ENCODE results near the gene HIPK3. TPM values are rescaled to one million over a fixed set of nuclear protein-coding genes. Genes with fewer than 3 reads are reported as not detected.

The HIPK3 gene
- total and polyA plus RNA-seq, 8 donors = 8.8 to 75.2 (median 45.3) TPM

DNA sequence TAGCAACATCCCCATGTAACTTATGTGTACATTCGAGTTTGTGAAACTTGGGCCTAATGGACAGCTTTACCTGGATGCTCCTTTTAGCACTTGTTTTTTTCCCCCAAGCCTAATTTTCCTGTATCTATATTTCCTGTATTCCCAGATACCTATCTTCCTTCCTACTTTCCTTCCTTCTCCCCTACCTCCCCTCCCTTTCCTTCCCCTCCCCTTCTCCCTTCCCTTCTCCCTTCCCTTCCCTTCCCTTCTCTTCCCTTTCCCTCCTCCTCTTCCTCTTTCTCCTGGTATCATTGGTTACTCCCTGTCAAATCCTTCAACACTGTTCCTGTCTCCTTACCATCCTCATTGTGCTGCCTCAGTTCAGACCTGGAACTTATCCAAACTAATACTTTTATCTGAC is 111.8 kb downstream of the HIPK3 start:
- WGBS, 2 donors = 88 to 94% methylated on average over 1 of the region's 1 CpG
- Histone ChIP-seq H3K27me3 (no peaks in the 10 kb centered on the region), H3K36me3 (no peaks in the 10 kb centered on the region), H3K4me3 (no peak overlapping the region), H3K27ac (no peak overlapping the region), H3K9me3 (no peaks in the 10 kb centered on the region), H3K4me1 (no peaks in the 10 kb centered on the region)
- intact Hi-C loops (cut with DNase I) = loop anchor here (10.0 kb wide), 4 partner anchors 316 to 476 kb away; no protein-coding TSS in a partner anchor
- DNase-seq (no peak), FAIRE-seq (no peak), ATAC-seq (no peak)
- no peak for TF ChIP-seq CTCF (IDR thresholded peaks at IDR 0.05)

DNA sequence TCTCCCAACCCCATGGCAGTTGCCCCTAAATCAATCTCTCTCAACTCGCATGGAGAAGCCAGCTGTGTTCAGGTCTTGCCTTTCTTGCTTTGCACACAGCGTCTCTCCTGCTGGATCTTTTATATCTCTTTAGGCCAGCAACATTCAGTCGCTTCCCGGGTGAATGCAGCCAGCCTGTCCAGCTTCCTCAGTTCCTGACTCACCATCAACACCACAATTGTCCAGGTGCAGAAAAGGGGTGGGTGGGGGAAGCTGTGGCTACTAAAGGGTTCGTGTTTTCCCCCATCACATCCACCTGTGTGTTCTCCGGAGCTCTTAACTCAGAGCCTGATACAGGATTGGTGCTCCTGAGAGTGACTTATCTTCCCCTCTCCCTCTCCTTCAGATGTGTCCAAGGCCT is 116.5 kb downstream of the HIPK3 start:
- DNase-seq = no peak
- no peak for TF ChIP-seq CTCF (IDR thresholded peaks at IDR 0.05)
- no peak overlapping the region for H3K27ac ChIP-seq
- peaks cover 0 to 3% (median 0%) of the 10 kb centered on the region in 3 donors for H3K4me1 ChIP-seq
- no peaks in the 10 kb centered on the region for H3K36me3 ChIP-seq
- no peak for FAIRE-seq
- ATAC-seq = no peak
- WGBS, 2 donors = 67 to 73% methylated on average over 6 of the region's 6 CpGs
- H3K9me3 ChIP-seq = no peaks in the 10 kb centered on the region
- no peak overlapping the region for H3K4me3 ChIP-seq
- H3K27me3 ChIP-seq = peaks cover 0 to 3% (median 0%) of the 10 kb centered on the region in 4 donors
- intact Hi-C loops (cut with DNase I) = no loop called here

GRCh38 chr11:33375236-33375635 is 118.1 kb downstream of the HIPK3 start:
- ATAC-seq (no peak), FAIRE-seq (no peak), DNase-seq (no peak)
- TF ChIP-seq CTCF (IDR thresholded peaks at IDR 0.05) = no peak
- WGBS, 2 donors = 80 to 82% methylated on average over 11 of the region's 11 CpGs
- H3K4me1 ChIP-seq = peaks cover 0 to 3% (median 0%) of the 10 kb centered on the region in 3 donors
- intact Hi-C loops (cut with DNase I) = no loop called here
- H3K27me3 ChIP-seq = peaks cover 0 to 3% (median 0%) of the 10 kb centered on the region in 4 donors
- peak overlapping the region in 2 of 4 donors; percentile 35 to 48 for H3K4me3 ChIP-seq
- no peak overlapping the region for H3K27ac ChIP-seq
- H3K36me3 ChIP-seq = no peaks in the 10 kb centered on the region
- no peaks in the 10 kb centered on the region for H3K9me3 ChIP-seq

- H3K27ac ChIP-seq = no peak within 1 kb of the TSS
- no peaks in the 10 kb centered on the region for H3K9me3 ChIP-seq
- H3K27me3 ChIP-seq = peaks cover 0 to 3% (median 0%) of the 10 kb centered on the region in 4 donors
- peak in 2 of 4 donors; percentile 15 to 45 for ATAC-seq
- H3K4me3 ChIP-seq = peak within 1 kb of the TSS; percentile 10 to 48 (median 34)
- DNase-seq = peak in 3 of 6 donors; percentile 18 to 58 (median 56)
- WGBS, 2 donors = 2% methylated on average over 57 to 70 of the region's 70 CpGs
- H3K4me1 ChIP-seq = peaks cover 0 to 3% (median 0%) of the 10 kb centered on the region in 3 donors
- H3K36me3 ChIP-seq = no peaks in the 10 kb centered on the region
- intact Hi-C loops (cut with DNase I) = no loop called here
- FAIRE-seq = no peak
- TF ChIP-seq CTCF (IDR thresholded peaks at IDR 0.05) = no peak
Observed at GRCh38 chr11:33375688-33376311, 118.6 kb downstream of the HIPK3 start, which contains the start of gene KIAA1549L. TSS of gene KIAA1549L (plus strand) at chr11:33376108.
